ENCODE measurements around the gene PHF21A.
"Not testable (repeated sequence)": the region's sequence is repeated elsewhere in the genome, so short reads cannot be mapped to it uniquely, and the experiment has no call there.

Gene PHF21A

DNA sequence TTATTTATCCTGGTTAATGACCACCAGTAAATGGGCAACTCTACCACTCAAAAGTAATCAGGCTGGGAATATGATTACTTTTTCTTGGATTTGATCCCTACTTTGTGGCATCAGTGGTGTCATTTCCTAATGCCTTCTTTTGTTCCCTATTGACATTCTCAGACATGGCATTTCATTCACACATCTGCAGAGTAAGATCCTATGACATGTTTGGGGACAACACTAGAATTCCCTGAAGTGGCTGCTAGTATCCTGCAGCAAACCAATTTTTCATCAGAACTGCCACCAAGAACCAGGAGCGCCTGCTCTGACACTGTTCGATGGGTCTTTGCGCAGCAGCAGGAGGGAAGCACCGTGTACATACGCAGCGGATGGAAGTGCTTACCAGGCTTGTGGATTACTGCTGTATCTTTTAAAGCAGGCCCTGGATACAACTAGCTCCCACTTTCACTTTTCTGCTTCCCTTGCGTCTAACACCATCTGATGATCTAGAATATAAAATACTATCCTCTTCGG is 101.1 kb downstream of the PHF21A start:
- no peak for DNase-seq

DNA sequence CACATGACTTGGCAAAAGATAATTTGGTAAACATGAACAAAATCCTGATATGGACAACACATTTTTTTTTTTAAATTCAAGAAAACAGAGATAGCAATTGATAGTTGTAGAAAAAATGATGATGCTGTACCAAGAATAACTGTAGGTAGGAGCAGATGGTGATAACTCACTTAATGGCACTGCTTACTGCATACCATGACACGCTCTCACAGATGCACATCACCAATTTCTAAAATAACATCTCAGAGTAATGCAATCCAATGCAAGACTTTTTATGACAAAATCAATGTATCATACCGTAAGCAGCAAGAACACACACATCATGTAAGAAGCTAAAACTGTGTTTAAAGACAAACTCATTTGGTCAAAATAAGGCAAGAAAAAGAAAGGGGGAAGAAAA is 102.6 kb downstream of the PHF21A start:
- DNase-seq, result no peak

DNA sequence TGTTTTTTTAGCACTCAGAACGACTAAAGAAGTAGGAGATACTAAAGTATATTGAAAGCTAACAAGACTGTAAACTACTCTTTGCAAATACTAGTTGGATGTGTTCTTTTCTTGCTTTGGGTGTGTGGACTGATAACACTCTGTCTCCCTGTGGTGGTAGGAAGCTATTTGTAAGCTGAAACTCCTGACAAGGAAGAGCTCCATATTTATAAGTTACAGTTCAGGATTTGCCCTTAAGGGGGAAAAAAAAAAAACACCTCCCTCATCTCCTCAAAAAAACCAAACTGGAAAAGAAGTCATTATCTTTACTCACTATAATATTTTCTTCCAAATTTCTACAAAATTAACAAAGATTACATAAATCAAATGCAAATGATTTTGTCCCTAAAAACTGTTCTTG is 103.9 kb downstream of the PHF21A start:
- DNase-seq, result no peak

DNA sequence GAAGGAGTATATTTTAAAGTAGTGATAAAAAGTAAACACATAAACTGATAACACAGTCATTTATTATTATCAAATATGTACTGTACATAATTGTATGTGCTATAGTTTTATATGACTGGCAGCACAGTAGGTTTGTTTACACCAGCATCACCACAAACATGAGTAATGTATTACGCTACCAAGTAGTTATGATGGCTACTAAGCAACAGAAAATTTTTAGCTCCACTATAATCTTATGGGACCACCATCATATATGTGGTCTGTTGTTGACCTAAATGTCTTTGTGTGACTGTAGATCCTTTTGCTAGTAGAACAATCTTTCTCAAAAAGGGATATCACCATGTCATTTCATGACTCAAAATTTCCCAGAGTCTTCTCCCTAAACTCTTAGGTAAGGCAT is 105.3 kb downstream of the PHF21A start:
- DNase-seq, result no peak

DNA sequence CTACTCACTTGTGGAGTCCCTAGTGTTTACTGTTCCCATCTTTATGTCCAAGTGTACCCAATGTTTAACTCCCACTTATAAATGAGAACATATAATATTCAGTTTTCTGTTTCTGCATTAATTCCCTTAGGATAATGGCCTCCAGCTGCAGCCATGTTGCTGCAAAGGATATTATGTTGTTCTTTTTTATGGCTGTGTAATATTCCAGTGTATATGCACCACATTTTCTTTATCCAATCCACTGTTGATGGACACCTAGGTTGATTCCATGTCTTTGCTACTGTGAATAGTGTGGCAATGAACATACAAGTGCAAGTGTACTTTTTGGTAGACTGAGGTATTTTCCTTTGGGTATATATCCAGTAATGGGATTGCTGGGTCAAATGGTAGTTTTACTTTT is 107.1 kb downstream of the PHF21A start:
- DNase-seq, result not testable (repeated sequence)

DNA sequence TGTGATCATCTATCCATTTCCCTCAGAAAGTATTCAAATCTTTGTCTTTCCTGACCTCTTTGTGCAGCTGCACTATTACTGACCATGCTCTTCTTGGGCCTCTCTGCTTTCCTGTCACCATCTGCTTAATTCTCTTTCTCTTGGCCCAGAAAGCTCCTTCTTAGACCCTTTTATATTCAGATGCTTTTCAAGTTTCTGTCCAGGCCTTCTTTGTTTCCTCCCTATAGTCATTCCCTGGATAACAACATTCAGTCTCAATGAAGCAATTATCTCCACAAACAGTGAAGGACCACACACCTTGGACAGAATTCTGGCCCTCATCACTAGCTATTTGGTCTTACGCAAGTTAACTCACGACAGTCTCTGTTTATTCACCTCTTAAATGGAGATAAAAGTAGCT is 109.1 kb downstream of the PHF21A start:
- DNase-seq, result no peak

DNA sequence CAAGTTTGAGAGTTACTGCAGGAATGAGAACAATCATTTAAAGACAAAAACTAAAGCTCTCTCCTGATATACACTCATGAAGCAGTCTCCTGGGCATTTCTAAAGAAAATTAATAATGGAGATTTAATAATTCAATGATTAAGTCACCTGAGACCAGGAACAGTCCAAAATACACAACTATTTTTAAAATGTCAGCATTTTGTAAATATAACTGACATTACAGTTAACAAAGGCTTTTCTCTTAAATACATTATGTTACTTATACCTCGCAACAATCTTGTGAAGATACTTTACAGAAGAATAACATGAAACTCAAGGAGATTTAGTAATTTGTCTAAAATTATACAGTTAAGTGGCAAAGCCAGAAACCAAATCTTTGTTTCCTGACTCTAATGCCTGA is 111.2 kb downstream of the PHF21A start:
- DNase-seq, result no peak

DNA sequence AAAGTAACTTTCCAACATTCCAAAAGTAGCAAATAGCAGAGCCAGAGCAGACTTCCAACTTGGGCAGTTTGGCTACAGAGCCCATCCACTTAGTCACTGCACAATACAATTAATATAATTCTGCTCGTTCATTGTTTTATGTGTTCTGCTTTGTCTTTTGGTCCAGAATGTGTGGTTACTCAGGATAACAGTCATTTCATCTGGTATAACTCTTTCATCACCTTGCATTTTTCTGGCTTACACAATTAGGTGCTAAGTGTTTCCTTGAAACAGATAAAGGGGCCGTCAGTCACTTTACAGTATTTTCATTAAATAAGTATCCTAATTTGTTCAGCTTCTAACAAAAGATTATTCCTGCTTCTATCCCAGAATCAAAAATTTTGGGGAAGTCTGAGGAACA is 111.6 kb downstream of the PHF21A start:
- no peak for DNase-seq

DNA sequence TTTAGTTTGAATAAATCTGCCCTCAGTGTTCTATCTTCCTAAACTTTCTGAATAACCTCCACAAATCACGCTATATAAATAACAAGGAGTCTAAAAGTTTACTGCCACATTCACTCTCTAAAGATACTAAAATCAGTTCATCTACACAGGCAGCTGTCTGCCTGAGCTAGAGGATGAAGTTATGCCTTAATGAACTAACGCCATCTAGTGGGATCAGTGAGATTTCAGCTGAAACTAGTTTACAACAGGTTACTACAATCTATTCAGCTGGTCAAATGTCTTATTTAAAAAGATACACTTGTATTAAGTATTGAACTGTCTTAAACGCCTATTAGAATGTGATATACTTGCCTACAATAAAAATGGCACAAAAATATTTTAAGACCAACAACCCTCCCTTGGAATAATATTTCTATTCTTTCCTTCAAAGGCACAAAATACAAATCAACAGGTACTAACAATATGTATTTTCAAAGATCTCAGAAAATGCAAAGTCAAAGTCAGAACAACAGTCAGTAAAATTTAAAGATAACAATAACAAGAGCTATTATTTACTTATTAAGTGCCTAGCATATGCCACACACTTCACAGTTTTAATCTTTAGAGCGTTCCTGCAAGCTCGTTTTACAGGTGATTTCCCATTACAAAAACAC is 114.7 kb downstream of the PHF21A start:
- DNase-seq, result peak in 1 of 2 donors; percentile 24

DNA sequence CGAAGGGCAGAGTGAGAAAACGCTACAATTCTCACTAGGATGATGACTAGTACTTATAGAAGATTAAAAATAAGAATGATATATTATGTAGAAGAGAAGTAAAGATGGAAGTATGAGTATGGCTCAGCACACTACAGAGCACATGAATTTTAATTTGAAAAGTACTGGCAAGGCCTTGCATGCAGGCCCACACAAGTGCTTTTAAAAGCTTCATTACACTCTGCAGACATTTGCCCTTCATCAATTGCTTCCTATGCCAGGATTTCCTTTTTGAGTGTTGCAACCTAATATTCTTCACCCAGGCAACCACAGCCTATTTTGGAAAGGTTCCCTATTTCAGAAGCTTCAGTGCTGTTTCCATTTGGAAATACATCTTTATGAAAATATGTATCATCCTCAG is 117.7 kb downstream of the PHF21A start:
- DNase-seq, result no peak

DNA sequence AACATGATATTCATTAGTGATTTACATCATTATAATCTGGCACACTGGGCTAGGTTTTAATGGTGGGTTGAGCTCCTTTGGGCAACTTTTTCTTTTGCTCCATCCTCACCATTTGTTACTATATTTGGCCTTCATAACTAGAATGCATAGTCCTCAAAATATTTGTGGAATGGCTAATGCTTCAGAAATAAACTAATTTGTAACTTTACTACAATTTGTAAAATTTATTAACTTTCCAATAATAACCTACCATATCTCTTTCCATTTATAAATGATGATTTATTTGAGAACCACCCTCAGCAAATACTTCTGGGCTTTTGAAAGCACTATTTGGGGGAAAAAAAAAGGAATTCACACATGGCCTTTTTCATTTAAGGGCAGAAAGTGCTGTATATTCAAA is 119.1 kb downstream of the PHF21A start:
- DNase-seq, result no peak

DNA sequence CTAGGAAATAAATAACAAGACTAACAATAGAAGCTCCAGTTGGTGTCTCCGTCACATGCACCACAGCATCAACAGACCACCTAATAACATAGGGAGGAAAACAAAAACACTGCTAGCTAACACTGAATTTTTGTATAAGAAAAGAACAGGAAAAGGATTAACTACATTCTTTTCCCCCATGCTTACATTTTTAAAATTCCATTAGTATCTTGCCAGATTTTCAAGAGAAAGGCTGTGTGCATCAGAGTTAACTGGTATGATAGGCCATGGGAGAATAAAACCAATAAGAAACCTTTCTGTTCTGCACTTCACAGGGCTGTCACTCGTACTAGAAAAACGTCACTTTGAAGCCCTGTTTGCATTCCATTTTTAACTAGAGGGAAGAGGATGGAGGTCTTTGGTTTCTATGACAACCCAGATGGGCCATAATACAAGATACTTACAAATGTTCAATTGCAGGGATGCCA is 119.8 kb downstream of the PHF21A start:
- DNase-seq, result no peak

DNA sequence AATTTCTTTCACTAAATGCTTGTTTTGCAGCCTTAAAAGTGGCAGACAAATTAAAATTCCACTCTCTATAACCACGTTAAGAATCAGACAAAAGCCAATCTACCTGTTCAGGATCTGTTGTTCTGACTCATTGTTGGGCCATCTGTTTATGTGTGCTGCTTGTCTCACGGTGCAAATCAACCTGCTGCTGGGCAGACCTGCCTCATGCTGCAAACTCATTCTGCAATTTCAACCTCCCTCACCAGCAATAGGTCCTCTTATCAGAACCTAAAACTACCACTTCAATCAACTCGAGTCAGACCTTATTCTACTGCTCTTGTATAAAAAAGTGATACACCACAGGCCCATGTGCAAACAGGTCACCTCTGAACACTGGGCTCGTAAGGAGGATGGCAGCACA is 123.7 kb downstream of the PHF21A start:
- DNase-seq, result no peak

DNA sequence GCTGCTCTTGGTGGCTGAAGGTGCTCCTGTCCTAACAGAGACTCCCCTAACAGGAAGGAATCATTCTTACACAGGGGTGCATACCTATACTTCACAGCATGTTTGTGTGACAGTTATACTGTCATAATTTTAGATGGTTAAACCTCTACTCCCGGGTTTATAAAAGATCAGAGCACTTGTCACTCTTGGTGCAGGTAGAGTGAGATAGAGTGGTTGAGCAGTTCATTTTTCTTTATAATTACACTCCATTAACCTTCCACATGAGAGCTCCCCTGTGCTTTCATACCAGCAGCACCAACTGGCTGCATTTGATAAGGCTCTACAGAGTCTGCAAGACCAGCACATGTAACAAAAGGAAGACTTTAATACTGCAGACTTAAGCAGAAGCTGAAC is 125.9 kb downstream of the PHF21A start:
- no peak for DNase-seq

DNA sequence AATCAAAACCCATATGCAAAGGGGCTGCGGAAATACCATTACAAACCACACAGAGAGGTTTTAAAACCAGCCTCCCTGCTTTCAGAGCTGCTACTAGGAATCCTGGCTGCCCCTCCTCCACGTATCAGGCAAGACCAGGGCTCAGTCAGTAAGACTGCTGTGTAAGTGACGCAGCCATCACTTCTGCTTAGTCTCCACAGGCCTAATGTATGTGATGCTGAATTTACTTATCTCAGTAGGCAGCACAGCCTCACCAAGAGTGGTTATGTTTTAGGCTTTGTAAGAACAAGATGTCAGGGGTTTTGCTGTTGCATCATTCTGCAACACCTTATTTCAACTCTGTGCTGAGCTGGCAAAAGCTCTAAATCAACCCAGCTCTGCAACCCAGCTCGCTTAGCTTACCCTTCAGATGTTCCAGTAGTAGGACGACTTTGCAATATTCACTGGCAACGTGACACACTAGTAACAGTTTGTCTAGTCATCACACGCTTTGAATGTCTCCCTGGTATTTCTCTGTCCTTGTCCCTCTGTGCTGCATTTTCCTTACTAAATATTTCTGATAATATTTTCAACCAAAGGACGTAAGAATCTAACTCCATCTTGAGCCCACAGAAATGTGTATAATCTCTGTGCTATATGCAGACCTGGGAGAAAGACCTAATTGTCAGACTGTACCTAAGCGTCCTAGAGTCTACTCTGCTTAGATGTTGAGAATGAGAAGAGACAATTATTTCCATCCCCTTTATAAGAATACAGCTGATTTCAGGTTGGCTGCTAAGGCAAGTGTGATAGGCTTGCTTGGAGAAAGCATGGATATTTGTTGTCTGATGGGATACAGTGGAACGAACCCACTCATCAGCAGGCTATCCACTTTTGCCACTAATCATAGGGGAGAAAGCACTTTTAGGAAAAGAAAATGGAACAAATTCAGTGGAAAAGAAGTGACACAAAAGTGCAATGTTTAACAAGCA is 126.6 kb downstream of the PHF21A start:
- DNase-seq, result no peak

DNA sequence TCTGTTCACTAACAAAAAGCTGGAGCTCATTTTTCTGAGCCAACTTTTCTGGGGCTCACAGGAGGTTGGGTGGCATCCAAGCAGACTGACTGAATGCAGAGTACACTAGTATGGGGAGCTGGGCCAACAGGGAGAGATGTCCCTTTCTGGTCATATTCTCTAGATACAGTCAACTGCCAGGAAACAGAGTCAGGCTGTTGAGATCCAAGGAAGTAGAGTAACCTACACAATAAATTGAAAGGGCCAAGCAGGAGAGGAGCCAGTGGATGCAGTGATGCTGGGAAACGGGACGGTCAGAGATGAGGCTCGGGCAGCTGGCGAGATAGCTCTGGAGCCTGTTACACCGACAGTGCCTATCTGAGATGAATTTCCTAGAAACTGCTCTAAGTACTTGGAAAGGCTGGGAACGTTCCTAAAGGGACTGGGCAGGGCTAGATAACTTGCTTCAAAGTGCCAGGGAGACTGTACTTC is 127.7 kb downstream of the PHF21A start:
- DNase-seq, result no peak

DNA sequence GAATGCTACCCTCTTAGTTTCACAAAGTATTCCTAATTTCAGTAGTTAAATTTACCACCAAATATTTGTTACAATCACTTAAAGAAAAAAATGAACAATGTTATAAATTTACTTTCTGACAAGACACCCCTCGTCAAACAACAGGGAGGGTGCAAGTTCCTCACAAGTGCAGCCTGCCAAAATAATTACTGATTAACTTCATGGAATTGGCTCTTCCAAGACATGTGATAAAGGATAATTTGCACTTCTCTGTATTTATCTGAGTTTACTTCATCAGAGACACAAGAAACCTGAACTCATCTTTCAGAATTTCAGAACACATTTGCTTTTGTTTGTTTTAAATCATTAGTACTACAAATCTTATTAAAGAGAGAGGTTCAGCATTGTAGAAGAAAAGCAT is 132.3 kb downstream of the PHF21A start:
- DNase-seq, result no peak

DNA sequence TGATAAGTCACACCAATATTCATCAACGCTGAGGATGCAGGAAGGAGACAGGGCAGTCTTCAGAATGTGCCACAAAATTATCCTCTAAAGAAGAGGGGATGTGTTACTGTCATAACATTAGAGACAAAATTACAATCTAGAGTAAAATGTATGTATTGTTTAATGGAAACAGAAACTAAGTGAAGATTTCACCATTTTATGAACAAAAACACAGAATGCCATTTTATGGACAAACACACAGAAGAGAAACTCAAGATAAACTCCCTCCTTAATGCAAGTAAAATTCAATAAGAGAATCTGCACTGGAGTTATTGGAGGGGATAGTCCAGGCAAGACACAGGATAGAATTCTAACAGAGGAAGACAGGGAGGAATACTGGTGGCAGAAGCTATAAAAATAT is 136.0 kb downstream of the PHF21A start:
- DNase-seq, result no peak

DNA sequence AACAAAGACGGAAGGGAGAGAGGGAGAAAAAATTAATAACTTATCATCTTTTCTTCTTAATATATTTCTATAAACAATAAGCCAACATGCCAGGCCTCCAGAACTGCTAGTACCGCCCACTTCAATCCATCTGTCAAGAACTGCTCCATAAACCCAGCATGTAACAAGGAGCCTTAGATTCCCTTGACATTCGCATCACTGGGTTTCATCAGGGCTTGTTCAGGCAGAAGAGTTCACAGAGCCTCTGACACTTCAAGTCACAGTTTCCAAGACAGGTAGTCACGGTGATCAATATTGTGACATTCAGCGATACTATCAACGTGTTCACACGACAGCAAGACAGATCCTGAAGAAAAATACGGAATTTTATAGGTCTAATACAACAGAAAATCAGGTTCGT is 137.1 kb downstream of the PHF21A start:
- no peak for DNase-seq

DNA sequence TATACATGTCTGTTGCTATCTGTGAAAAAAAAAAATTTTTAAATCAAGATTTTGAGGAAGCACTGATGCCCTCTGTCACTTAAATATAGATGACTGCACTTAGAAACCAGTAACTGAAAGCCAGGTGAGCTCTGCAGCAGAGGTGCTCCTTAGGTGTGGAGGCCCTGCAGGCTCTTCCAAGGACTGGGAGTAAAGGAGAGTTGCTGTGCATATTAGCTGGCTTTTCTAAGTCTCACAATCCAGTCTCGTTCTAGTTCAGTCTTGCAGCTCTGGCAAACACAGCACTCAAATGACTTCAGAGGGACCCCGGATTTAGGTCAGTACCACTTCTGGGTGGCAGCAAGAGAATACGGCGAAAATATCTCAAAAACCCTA is 137.8 kb downstream of the PHF21A start:
- no peak for DNase-seq

DNA sequence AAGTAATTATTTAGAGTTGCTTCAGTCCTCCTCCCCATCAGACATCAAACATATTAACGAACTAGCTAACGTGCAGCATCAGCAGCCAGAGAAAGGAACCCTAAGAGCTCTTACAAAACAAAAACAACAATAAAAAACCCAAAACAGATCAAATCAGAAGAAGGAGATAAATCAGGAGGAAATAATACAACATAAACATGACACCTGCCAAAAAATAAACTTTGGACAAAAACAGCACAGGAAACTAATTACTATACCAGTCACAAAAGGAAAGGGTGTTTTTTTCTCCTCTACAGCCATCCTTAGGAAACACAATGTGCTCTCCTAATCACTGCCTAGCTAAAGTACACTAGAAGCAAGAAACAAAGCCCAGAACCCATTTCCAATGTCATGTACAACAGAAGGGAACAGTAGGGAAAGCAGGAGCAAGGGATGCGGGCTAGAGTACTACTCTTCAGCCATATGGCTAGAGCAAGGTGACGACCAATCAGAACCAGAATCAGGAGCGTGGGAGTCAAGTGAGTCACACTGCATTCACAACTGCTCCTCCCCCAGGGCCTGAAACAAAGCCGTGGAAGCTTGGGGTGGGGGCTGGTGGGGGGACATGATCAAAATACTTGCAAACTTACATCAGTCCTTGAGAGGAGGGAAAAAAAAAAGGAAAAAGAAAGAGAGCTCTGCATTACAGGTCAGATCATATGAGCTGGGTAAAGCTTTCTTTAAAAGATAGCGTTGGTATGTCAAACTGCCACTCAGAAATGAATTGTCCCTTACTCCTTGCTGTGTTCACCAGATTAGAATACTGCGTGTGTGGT is 138.4 kb downstream of the PHF21A start:
- peak; percentile 32 to 35 for DNase-seq

DNA sequence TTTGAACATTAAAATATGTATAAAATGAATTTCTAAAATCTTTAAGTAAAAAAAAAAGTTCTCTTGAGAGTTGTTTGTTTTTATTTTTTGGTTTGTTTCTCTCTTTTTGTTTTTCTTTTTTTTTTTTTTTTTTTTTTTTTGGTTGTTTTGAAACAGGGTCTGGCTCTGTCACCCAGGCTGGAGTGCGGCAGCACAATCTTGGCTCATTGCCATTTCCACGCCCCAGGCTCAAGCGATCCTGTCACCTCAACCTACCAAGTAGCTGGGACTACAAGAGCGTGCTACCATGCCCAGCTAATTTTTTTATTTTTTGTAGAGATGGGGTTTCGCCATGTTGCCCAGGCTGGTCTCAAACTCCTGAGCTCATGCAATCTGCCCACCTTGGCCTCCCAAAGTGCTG is 139.4 kb downstream of the PHF21A start:
- DNase-seq, result not testable (repeated sequence)

DNA sequence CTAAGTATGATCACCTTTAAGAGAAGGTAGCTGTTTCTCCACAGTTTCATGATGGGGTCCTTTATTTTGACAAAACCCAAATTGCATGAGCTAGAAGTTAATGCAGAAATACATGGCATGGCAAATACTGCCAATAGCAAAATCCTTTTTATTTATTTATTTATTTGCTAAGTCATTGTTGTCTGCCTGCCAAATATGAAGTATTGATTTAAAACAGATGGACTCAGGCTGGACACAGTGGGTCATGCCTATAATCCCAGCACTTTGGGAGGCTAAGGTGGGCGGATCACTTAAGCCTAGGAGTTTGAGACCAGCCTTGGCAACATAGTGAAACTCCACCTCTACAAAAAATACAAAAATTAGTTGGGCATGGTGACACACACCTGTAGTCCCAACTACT is 146.4 kb downstream of the PHF21A start:
- no peak for DNase-seq
